ENCODE results near the gene PPP1R1B. TPM values are rescaled to one million over a fixed set of nuclear protein-coding genes. Genes with fewer than 3 reads are reported as not detected.

PPP1R1B gene
- total and polyA plus RNA-seq, 7 donors = 0.10 to 1.6 (median 0.29) TPM; not detected in 1

DNA sequence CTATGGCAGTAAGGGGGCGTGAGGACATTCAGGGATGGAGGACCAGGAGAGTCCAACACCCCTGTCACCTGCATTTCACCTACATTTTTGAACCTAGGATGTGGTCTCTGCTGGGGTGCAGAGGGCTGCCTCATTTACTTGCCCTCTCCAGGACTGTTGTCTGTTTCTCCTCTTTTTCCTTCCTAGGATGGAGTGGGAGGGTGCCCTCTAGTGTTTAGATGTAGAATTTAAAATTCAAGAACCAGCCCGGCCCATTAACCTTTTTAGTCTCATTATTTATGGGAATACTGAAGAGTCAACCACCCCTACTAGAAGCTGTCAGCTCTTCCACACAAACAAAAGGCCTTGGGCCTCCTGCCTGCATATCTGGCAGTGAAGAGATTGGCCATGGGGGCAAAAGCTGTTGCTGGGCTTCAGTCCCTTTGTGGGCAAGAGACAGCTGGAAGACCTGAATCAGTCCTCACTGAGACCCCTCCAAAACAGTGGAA, 7.7 kb downstream of the PPP1R1B start:
- peaks cover 25% of the 10 kb centered on the region for H3K4me1 ChIP-seq
- H3K27me3 ChIP-seq (ENCODE audit: insufficient read depth in 3 of 3, low read length in 2 of 3) = peaks cover 0 to 6% (median 2%) of the 10 kb centered on the region in 3 donors
- TF ChIP-seq, protein P1, sequence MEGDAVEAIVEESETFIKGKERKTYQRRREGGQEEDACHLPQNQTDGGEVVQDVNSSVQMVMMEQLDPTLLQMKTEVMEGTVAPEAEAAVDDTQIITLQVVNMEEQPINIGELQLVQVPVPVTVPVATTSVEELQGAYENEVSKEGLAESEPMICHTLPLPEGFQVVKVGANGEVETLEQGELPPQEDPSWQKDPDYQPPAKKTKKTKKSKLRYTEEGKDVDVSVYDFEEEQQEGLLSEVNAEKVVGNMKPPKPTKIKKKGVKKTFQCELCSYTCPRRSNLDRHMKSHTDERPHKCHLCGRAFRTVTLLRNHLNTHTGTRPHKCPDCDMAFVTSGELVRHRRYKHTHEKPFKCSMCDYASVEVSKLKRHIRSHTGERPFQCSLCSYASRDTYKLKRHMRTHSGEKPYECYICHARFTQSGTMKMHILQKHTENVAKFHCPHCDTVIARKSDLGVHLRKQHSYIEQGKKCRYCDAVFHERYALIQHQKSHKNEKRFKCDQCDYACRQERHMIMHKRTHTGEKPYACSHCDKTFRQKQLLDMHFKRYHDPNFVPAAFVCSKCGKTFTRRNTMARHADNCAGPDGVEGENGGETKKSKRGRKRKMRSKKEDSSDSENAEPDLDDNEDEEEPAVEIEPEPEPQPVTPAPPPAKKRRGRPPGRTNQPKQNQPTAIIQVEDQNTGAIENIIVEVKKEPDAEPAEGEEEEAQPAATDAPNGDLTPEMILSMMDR (IDR thresholded peaks at IDR 0.05) = peak; percentile 72
- ATAC-seq = peak in 2 of 4 donors; percentile 27 to 33
- no peak overlapping the region for H3K4me3 ChIP-seq
- no peak for DNase-seq
- no peaks in the 10 kb centered on the region for H3K36me3 ChIP-seq (ENCODE audit: insufficient read depth in 1 of 2, low read depth in 1 of 2)
- no peak overlapping the region for H3K27ac ChIP-seq
- WGBS, 3 donors = 44 to 55% (median 44%) methylated on average over 2 of the region's 2 CpGs
- intact Hi-C loops (cut with DNase I) = no loop called here
- H3K9me3 ChIP-seq = no peaks in the 10 kb centered on the region

DNA sequence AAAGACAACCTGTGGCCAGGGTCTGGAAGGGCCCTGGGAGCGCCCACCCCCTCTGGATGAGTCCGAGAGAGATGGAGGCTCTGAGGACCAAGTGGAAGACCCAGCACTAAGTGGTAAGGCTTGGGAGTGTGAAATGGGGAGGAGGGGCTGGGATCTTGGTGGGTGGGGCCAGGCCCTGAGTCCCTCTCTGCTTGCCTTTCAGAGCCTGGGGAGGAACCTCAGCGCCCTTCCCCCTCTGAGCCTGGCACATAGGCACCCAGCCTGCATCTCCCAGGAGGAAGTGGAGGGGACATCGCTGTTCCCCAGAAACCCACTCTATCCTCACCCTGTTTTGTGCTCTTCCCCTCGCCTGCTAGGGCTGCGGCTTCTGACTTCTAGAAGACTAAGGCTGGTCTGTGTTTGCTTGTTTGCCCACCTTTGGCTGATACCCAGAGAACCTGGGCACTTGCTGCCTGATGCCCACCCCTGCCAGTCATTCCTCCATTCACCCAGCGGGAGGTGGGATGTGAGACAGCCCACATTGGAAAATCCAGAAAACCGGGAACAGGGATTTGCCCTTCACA, 8.9 kb downstream of the PPP1R1B start:
- TF ChIP-seq, protein P1 (IDR thresholded peaks at IDR 0.05) = no peak
- Histone ChIP-seq H3K4me1 (peaks cover 37% of the 10 kb centered on the region), H3K27me3 (ENCODE audit: insufficient read depth in 3 of 3, low read length in 2 of 3) (peaks cover 0 to 2% (median 0%) of the 10 kb centered on the region in 3 donors), H3K36me3 (ENCODE audit: insufficient read depth in 1 of 2, low read depth in 1 of 2) (no peaks in the 10 kb centered on the region), H3K4me3 (no peak overlapping the region), H3K27ac (peak overlapping the region; percentile 97), H3K9me3 (no peaks in the 10 kb centered on the region)
- intact Hi-C loops (cut with DNase I) = loop anchor here in 1 of 2 donors (5.0 kb wide), 1 partner anchor 37 kb away; no protein-coding TSS in a partner anchor
- 85 to 91% (median 87%) methylated on average over 8 of the region's 8 CpGs for WGBS, 3 donors
- DNase-seq (no peak), ATAC-seq (no peak)

DNA sequence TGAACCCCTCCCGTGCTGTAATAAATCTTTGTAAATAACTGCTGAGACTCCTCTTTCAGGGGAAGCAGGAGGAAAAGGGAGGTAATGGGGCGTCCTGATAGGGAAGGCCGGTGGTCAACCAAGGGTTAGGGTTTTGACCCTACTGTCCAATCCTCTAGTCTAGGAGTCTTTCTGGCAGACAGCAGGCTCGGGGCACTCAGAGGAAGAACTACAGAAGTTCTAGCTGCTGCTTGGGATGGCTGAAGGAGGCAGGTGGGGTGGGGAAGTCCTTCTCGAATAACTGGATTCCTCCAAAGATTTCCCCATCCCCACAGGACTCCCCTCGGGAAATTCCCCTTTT, 9.8 kb downstream of the PPP1R1B start:
- 11 to 21% (median 16%) methylated on average over 6 of the region's 6 CpGs for WGBS, 3 donors
- intact Hi-C loops (cut with DNase I) = loop anchor here in 1 of 2 donors (5.0 kb wide), 1 partner anchor 36 kb away; no protein-coding TSS in a partner anchor
- Histone ChIP-seq H3K27ac (peak overlapping the region; percentile 97), H3K36me3 (ENCODE audit: insufficient read depth in 1 of 2, low read depth in 1 of 2) (no peaks in the 10 kb centered on the region), H3K4me1 (peaks cover 44% of the 10 kb centered on the region), H3K9me3 (no peaks in the 10 kb centered on the region), H3K27me3 (ENCODE audit: insufficient read depth in 3 of 3, low read length in 2 of 3) (peaks cover 0 to 2% (median 0%) of the 10 kb centered on the region in 3 donors), H3K4me3 (peak overlapping the region; percentile 96)
- DNase-seq (no peak), ATAC-seq (peak; percentile 4 to 35 (median 16))
- TF ChIP-seq, protein P1 (IDR thresholded peaks at IDR 0.05) = no peak

DNA sequence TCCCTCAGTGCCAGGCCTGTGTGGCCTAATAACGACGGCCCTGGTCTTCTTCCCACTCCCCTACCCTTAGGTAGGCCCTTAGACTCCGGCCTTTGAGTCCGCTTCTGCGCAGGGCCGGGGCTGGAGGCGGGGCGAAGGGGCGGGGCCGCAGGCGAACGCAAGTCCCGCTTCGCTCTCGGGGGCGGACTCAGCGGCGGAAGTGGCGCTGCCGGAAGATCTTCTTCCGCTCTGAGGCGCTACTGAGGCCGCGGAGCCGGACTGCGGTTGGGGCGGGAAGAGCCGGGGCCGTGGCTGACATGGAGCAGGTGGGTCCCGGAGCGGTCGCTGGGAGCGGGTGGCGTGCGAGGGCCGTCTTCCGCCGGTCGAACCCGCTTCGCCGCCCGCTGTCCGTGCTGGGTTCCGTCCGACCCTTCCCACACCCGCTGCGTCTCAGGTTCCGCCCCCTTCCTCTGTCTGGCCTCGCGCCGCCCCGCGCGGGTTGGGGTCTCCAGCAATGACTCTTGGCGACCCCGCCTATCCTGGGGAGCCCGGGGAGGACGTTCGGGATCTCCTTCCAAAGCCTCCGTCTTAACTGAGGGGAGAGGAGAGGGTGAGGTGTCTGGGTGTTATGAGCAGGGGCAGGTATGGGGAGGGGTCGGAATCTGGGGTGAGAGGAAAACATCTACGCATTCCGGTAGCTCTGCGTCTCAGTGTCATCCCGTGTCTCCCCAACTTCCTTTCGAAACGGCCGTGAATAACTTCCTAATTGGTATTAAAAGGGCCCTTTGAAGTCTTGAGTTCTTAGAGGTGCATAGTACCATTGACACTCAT, 10.4 kb downstream of the PPP1R1B start, which contains the start of gene STARD3:
Gene STARD3 (plus strand): TSS at position 218 of the 810 bp plus-strand sequence. CDS start 16,388 bp downstream, outside the sequence.
- Histone ChIP-seq H3K9me3 (no peaks in the 10 kb centered on the region), H3K27me3 (ENCODE audit: insufficient read depth in 3 of 3, low read length in 2 of 3) (peaks cover 0 to 2% (median 0%) of the 10 kb centered on the region in 3 donors), H3K27ac (peak within 1 kb of the TSS; percentile 97), H3K36me3 (ENCODE audit: insufficient read depth in 1 of 2, low read depth in 1 of 2) (no peaks in the 10 kb centered on the region), H3K4me3 (peak within 1 kb of the TSS; percentile 96), H3K4me1 (peaks cover 44% of the 10 kb centered on the region)
- WGBS, 3 donors = 0 to 1% (median 1%) methylated on average over 55 to 69 of the region's 69 CpGs
- ATAC-seq = peak; percentile 95 to 98 (median 96)
- intact Hi-C loops (cut with DNase I) = loop anchor here in 1 of 2 donors (5.0 kb wide), 1 partner anchor 35 kb away; no protein-coding TSS in a partner anchor
- DNase-seq = peak; percentile 93 to 96
- TF ChIP-seq, protein P1 (IDR thresholded peaks at IDR 0.05) = no peak
